GM12873 (cell line): ENCODE measurements around the gene PPP2R2D.

Experiments used
- TF ChIP-seq, protein P1 (sequence below): IDR thresholded peaks from 2 replicates; pipeline ENCODE4 v1.5.1; 2012; ENCODE audit warnings: low read depth, mild to moderate bottlenecking, moderate library complexity, low read length, control low read depth; ENCODE audit not compliant: insufficient read depth; ENCODE audit errors: missing control alignments

The PPP2R2D gene

DNA sequence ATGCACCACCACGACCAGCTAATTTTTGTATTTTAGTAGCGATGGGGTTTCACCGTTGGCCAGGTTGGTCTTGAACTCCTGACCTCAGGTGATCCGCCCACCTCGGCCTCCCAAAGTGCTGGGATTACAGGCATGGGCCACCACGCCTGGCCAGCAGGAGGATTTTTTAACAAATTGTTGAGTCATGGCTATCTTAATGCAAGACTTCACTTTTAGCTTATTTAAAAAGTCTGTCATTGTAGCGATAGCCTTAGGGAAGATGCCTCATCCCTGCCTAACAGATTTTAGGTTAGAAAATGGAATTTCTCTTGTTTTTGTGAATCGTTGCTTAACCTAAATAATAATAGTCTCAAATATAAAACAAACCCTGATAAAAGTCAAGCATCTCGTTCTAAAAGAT lies 35.5 kb downstream of the PPP2R2D start:
- TF ChIP-seq, protein P1, sequence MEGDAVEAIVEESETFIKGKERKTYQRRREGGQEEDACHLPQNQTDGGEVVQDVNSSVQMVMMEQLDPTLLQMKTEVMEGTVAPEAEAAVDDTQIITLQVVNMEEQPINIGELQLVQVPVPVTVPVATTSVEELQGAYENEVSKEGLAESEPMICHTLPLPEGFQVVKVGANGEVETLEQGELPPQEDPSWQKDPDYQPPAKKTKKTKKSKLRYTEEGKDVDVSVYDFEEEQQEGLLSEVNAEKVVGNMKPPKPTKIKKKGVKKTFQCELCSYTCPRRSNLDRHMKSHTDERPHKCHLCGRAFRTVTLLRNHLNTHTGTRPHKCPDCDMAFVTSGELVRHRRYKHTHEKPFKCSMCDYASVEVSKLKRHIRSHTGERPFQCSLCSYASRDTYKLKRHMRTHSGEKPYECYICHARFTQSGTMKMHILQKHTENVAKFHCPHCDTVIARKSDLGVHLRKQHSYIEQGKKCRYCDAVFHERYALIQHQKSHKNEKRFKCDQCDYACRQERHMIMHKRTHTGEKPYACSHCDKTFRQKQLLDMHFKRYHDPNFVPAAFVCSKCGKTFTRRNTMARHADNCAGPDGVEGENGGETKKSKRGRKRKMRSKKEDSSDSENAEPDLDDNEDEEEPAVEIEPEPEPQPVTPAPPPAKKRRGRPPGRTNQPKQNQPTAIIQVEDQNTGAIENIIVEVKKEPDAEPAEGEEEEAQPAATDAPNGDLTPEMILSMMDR: no peak

DNA sequence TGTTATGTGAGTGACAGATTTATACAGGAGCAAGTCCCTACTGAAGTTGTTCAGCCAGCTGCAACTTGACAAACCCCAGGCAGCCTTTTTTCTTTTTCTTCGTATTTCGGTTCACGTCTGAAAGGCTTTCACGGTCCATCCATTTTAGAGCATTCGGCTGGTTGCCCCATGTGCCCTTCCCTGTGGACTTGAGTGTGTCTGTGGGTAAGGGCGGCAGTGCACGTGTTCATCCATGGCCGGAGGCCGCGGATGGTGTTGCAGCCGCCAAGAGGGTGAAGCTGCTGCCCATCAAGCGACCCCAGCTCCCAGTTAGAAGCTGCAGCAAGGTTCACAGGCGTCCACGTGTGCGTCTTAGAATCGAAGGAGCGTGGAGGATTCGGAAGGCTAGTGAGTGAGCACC lies 35.9 kb downstream of the PPP2R2D start:
- TF ChIP-seq, protein P1: no peak

DNA sequence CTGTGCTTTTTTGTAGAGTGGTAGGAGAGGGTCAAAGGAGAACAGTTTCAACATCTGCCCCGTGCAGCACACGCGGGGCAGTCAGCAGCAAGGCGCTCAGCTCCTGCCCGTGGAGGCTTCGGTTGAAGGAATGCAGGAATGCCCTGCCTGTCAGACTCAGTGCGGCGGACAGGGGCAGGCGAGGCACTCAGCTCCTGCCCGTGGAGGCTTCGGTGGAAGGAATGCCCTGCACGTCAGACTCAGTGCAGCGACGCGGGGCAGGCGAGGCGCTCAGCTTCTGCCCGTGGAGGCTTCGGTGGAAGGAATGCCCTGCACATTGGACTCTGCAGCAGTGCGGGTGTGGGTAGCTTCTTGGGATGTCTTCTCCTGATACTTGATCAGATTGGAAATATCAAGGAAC lies 37.0 kb downstream of the PPP2R2D start:
- TF ChIP-seq, protein P1: no peak

DNA sequence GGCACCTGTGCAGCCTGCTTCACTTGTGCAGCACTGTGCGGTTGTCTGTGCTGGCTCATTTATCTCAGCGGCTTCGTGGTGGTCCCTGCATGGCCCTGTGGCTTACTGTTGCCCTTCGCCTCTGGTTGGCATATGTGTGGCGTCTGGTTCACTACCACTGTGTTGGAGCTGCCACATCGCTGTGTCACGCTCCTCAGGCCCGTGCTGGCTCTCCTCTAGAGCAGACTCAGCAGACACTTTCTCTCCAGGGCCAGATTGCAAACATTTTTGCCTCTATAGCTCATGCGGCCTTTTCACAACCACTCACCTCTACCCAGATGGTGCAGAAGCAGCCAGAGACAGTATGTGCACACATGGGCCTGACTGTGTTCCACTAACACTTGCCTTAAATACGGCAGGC lies 37.9 kb downstream of the PPP2R2D start:
- TF ChIP-seq, protein P1: no peak

DNA sequence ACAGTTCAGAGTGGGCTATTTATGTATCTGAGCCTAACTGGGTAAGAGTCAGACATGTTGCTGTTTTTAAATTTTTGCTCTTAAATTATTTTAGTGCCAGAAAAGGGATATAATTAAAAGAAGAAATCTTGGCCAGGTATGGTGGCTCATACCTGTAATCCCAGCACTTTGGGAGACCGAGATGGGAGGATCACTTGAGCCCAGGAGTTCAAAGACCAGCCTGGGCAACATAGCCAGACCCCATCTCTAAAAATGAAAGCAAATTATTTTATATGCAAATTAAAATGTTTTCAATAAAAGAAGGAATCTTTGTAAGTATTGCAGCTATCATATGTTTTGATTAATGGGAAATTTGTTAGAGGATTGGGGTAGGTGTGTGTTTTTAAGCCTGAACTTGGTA lies 41.6 kb downstream of the PPP2R2D start:
- TF ChIP-seq, protein P1: no peak

DNA sequence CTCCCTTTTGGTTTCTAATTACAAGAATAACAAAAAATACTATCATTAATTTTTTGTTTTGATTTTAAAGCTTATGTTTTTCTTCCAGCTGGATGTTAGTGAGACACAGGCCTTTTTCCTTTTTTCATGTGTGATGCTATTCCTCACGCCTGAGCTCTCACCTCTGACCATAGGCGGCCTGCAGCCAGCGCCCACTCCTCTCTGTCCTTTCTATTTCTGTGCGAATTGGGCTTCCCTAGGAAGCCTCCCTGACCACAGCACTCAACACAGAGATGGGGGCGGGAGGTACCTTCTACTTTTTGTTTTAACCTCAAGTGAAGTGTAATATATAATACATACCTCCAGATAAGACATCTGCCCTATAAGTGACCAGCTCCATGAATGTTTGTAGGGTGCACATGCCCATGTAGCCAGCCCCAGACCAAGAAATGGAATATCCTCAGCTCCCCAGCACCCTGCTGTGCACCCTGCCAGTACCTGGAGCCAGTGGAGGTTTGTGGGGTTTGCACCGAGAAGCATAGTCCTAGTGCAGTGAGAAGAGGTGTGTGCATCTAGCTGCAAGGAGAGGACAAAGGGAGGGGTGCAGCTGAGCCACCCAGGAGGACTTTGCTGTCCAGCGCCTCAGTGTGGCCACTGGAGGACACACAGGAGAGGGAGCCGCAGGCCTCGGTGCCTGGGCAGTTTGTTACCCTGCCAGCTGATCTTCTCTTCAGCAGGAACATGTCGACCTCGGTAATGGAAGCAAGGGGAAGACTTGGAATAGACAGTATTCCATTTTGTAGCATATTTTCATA lies 42.4 kb downstream of the PPP2R2D start:
- TF ChIP-seq, protein P1: peak; percentile 49

DNA sequence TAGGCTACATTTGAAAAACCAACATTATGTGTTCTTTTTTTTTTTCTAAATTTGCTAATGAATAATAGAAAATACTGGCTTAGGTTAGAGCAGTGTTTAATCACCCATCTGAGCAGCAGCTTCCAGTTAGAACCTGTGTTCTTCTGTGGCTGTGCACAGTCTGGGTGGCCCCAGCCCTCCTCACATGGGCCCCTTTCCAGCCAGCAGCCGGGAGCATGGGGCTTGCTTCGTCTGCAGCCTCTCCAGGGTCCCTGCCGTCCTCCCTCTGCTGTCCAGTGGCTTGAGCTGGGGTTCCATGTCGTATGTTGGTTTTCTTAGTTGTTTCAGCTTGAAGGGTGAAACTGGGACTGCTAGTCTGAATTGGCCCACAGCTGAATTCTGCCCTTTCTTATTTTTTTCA lies 43.6 kb downstream of the PPP2R2D start:
- TF ChIP-seq, protein P1: no peak
